Left renal pelvis (tissue), 4 donors: ENCODE results near the gene CETN3. TPM values are rescaled to one million over a fixed set of nuclear protein-coding genes. Genes with fewer than 3 reads are reported as not detected.

Experiments
- polyA plus RNA-seq, 4 donors: library from polyadenylated mRNA; unstranded; fragments of 120-200 nt; gene quantifications; one replicate each; pipeline ENCODE4 v1.2.1, GENCODE V29; 2013; ENCODE audit not compliant: insufficient read length in 4 of 4

The CETN3 gene
- polyA plus RNA-seq, 4 donors: 57.8 to 92.0 (median 76.4) TPM

Other genes with a start within 250 kb of the CETN3 start
- gene MBLAC2, start 65.0 kb upstream of the CETN3 start, polyA plus RNA-seq: 10 to 100 TPM in 3 of 4 donors, 1 to 10 TPM in 1; 9.8 to 13.9 (median 11.3) TPM
- gene POLR3G, start 65.1 kb upstream of the CETN3 start, polyA plus RNA-seq: 1 to 10 TPM; 2.1 to 2.8 (median 2.5) TPM
- gene LYSMD3, start 119.8 kb upstream of the CETN3 start, polyA plus RNA-seq: 10 to 100 TPM; 28.6 to 35.6 (median 29.4) TPM
- gene ADGRV1, start 149.0 kb upstream of the CETN3 start, polyA plus RNA-seq: 10 to 100 TPM in 3 of 4 donors, 1 to 10 TPM in 1; 1.7 to 12.8 (median 11.5) TPM